Mesenchymal stem cell (in vitro differentiated cells and primary cell): Measurements from ENCODE around the gene MMP24OS.
"Not testable (repeated sequence)": the region's sequence is repeated elsewhere in the genome, so short reads cannot be mapped to it uniquely, and the experiment has no call there.

ENCODE experiments used
- DNase-seq: peaks from one replicate; pipeline ENCODE4 v3.0.0-alpha.2; 2013
- H2AFZ ChIP-seq: one replicate; pipeline ENCODE4 v1.6.1; 2013; ENCODE audit warnings: low read depth, mild to moderate bottlenecking, control low read depth, inconsistent platforms, low read length, moderate library complexity
- H2AK5ac ChIP-seq: 2 replicates; pipeline ENCODE4 v1.6.1; 2013; ENCODE audit warnings: low read length, moderate library complexity, mild to moderate bottlenecking, inconsistent platforms; ENCODE audit not compliant: severe bottlenecking
- H2BK120ac ChIP-seq: one replicate; pipeline ENCODE4 v1.6.1; 2013; ENCODE audit warnings: low read depth, mild to moderate bottlenecking, inconsistent platforms, low read length, moderate library complexity
- H2BK12ac ChIP-seq, 2 experiments: one replicate each; pipeline ENCODE4 v1.6.1; 2013; ENCODE audit warnings: inconsistent platforms in 2 of 2, low read length in 2 of 2, mild to moderate bottlenecking in 2 of 2, moderate library complexity in 2 of 2, control low read depth in 1 of 2
- H2BK15ac ChIP-seq: one replicate; pipeline ENCODE4 v1.6.1; 2013; ENCODE audit warnings: mild to moderate bottlenecking, low read depth, inconsistent platforms; ENCODE audit not compliant: poor library complexity, severe bottlenecking
- H2BK5ac ChIP-seq: 2 replicates; pipeline ENCODE4 v1.6.1; 2013; ENCODE audit warnings: low read depth, mild to moderate bottlenecking, low read length, control low read depth, inconsistent platforms; ENCODE audit not compliant: poor library complexity, severe bottlenecking
- H3K14ac ChIP-seq, 2 experiments: one replicate each; pipeline ENCODE4 v1.6.1; 2013; ENCODE audit warnings: inconsistent platforms in 2 of 2, low read length in 2 of 2, control low read depth in 1 of 2, mild to moderate bottlenecking in 1 of 2, moderate library complexity in 1 of 2
- H3K18ac ChIP-seq, 2 experiments: one replicate each; pipeline ENCODE4 v1.6.1; 2013; ENCODE audit warnings: inconsistent platforms in 2 of 2, low read length in 2 of 2, control low read depth in 1 of 2, low read depth in 1 of 2, mild to moderate bottlenecking in 1 of 2
- H3K23ac ChIP-seq, 2 experiments: one replicate each; pipeline ENCODE4 v1.6.1; 2013; ENCODE audit warnings: inconsistent platforms in 2 of 2, low read length in 2 of 2, mild to moderate bottlenecking in 2 of 2, moderate library complexity in 2 of 2, control low read depth in 1 of 2
- H3K27ac ChIP-seq: 2 replicates; pipeline ENCODE4 v1.5.1; 2013; ENCODE audit warnings: mild to moderate bottlenecking, moderate library complexity, low read length, control low read depth, inconsistent platforms; ENCODE audit not compliant: poor library complexity, severe bottlenecking
- H3K27me3 ChIP-seq, 2 experiments: 2 replicates each; pipeline versions ENCODE4 v1.6.1 to v1.7.0; 2013; ENCODE audit warnings: low read length in 2 of 2, mild to moderate bottlenecking in 2 of 2, moderate library complexity in 2 of 2, control low read depth in 1 of 2, inconsistent platforms in 1 of 2; ENCODE audit not compliant: control insufficient read depth in 1 of 2, insufficient read depth in 1 of 2
- H3K36me3 ChIP-seq, 2 experiments: 2 replicates each; pipeline versions ENCODE4 v1.6.1 to v1.7.0; 2013; ENCODE audit warnings: low read length in 2 of 2, control low read depth in 1 of 2, inconsistent platforms in 1 of 2, low read depth in 1 of 2, mild to moderate bottlenecking in 1 of 2; ENCODE audit not compliant: insufficient read depth in 2 of 2, control insufficient read depth in 1 of 2
- H3K4ac ChIP-seq, 2 experiments: one replicate each; pipeline ENCODE4 v1.6.1; 2013; ENCODE audit warnings: inconsistent platforms in 2 of 2, low read length in 2 of 2, mild to moderate bottlenecking in 2 of 2, moderate library complexity in 2 of 2, control low read depth in 1 of 2, low read depth in 1 of 2
- H3K4me1 ChIP-seq: 2 replicates; pipeline ENCODE4 v1.6.1; 2013; ENCODE audit warnings: low read depth, low read length, control low read depth; ENCODE audit not compliant: control insufficient read depth, insufficient read depth
- H3K4me2 ChIP-seq: 2 replicates; pipeline ENCODE4 v1.6.1; 2013; ENCODE audit warnings: low read length, mild to moderate bottlenecking, inconsistent platforms; ENCODE audit not compliant: poor library complexity, severe bottlenecking
- H3K4me3 ChIP-seq, 2 experiments: 2 replicates each; pipeline versions ENCODE4 v1.5.1 to v1.7.0; 2013; ENCODE audit warnings: low read length in 2 of 2, mild to moderate bottlenecking in 2 of 2, control low read depth in 1 of 2, low read depth in 1 of 2; ENCODE audit not compliant: insufficient read depth in 1 of 2
- H3K79me1 ChIP-seq: replicated peaks from 2 replicates; pipeline ENCODE4 v1.6.1; 2013; ENCODE audit warnings: mild to moderate bottlenecking, control low read depth, low read length, inconsistent platforms; ENCODE audit not compliant: poor library complexity, severe bottlenecking
- H3K9ac ChIP-seq: 2 replicates; pipeline ENCODE4 v1.7.0; 2013; ENCODE audit warnings: mild to moderate bottlenecking, low read length, moderate library complexity
- H3K9me3 ChIP-seq: 2 replicates; pipeline ENCODE4 v1.7.0; 2013; ENCODE audit warnings: mild to moderate bottlenecking, low read length; ENCODE audit not compliant: control insufficient read depth
- H4K8ac ChIP-seq: one replicate; pipeline ENCODE4 v1.6.1; 2013; ENCODE audit warnings: inconsistent platforms, mild to moderate bottlenecking, low read length, moderate library complexity
- H4K91ac ChIP-seq: one replicate; pipeline ENCODE4 v1.6.1; 2013; ENCODE audit warnings: mild to moderate bottlenecking, low read length, inconsistent platforms
- WGBS: methylation state at CpG from one replicate; pipeline ENCODE4 v1.1.7; 2013; ENCODE audit warnings: mixed read lengths; 5-methylcytosine and 5-hydroxymethylcytosine counted together

MMP24OS gene

GRCh38 chr20:35257175-35257909 is 20.6 kb downstream of the MMP24OS start:
- H3K27ac ChIP-seq: no peak overlapping the region
- H3K4me3 ChIP-seq: no peak overlapping the region
- H2BK15ac ChIP-seq: peak overlapping the region; percentile 2
- no peak for DNase-seq
- no peak overlapping the region for H3K18ac ChIP-seq
- H3K14ac ChIP-seq: no peak overlapping the region
- H3K4me2 ChIP-seq: no peak overlapping the region
- no peaks in the 10 kb centered on the region for H3K27me3 ChIP-seq
- no peaks in the 10 kb centered on the region for H3K9me3 ChIP-seq
- H2BK5ac ChIP-seq: no peak overlapping the region
- H2AK5ac ChIP-seq: peak overlapping the region; percentile 24
- WGBS: 90% methylated on average over 6 of the region's 8 CpGs
- H3K9ac ChIP-seq: no peak overlapping the region
- H2BK120ac ChIP-seq: no peak overlapping the region
- peaks cover 2 to 13% of the 10 kb centered on the region in 2 experiments for H3K36me3 ChIP-seq
- no peak overlapping the region for H3K23ac ChIP-seq
- H4K8ac ChIP-seq: no peak overlapping the region
- H3K4me1 ChIP-seq: peaks cover 29% of the 10 kb centered on the region
- no peak overlapping the region for H3K4ac ChIP-seq
- no peak overlapping the region for H2AFZ ChIP-seq
- H4K91ac ChIP-seq: no peak overlapping the region
- no peak overlapping the region for H2BK12ac ChIP-seq
- H3K79me1 ChIP-seq: peaks cover 8% of the 10 kb centered on the region

DNA sequence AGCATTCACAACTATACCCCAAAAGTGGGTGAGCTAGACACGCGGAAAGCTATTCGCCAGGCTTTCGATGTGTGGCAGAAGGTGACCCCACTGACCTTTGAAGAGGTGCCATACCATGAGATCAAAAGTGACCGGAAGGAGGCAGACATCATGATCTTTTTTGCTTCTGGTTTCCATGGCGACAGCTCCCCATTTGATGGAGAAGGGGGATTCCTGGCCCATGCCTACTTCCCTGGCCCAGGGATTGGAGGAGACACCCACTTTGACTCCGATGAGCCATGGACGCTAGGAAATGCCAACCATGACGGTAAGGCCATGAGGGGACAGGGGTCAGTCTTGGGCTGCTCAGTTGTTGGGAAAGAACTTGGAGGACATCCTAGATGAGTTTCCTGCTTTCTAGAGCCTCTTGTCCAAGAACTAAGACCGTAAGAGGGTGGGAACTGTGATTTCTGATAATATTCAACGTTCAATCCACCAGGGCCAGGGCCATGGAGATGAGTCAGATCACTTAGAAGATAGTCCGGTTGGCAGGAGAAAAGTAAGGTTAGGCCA is 23.4 kb downstream of the MMP24OS start:
- Histone ChIP-seq H3K4me3 (no peak overlapping the region), H4K91ac (no peak overlapping the region), H2AK5ac (no peak overlapping the region), H3K4ac (no peak overlapping the region), H3K27ac (no peak overlapping the region), H2BK5ac (no peak overlapping the region), H3K79me1 (peaks cover 3% of the 10 kb centered on the region), H3K4me1 (peaks cover 9% of the 10 kb centered on the region), H2BK12ac (no peak overlapping the region), H2BK120ac (no peak overlapping the region), H3K9ac (no peak overlapping the region), H2AFZ (no peak overlapping the region), H3K27me3 (no peaks in the 10 kb centered on the region), H4K8ac (no peak overlapping the region), H3K4me2 (no peak overlapping the region), H3K36me3 (peaks cover 2 to 7% of the 10 kb centered on the region in 2 experiments), H3K23ac (no peak overlapping the region), H2BK15ac (no peak overlapping the region), H3K18ac (no peak overlapping the region), H3K9me3 (no peaks in the 10 kb centered on the region), H3K14ac (no peak overlapping the region)
- DNase-seq: no peak
- 95% methylated on average over 12 of the region's 12 CpGs for WGBS

- Histone ChIP-seq H3K4me1 (peaks cover 9% of the 10 kb centered on the region), H2BK12ac (no peak overlapping the region), H3K23ac (no peak overlapping the region), H4K91ac (no peak overlapping the region), H2BK120ac (no peak overlapping the region), H3K9me3 (no peaks in the 10 kb centered on the region), H3K4me2 (no peak overlapping the region), H3K36me3 (peaks cover 2 to 4% of the 10 kb centered on the region in 2 experiments), H2BK5ac (no peak overlapping the region), H3K4ac (no peak overlapping the region), H2AK5ac (no peak overlapping the region), H2AFZ (no peak overlapping the region), H4K8ac (no peak overlapping the region), H2BK15ac (no peak overlapping the region), H3K9ac (no peak overlapping the region), H3K14ac (no peak overlapping the region), H3K27ac (no peak overlapping the region), H3K79me1 (no peaks in the 10 kb centered on the region), H3K27me3 (no peaks in the 10 kb centered on the region), H3K18ac (no peak overlapping the region), H3K4me3 (no peak overlapping the region)
- no peak for DNase-seq
- 68% methylated on average over 3 of the region's 3 CpGs for WGBS
These were observed 24.9 kb downstream of the MMP24OS start for GRCh38 chr20:35253010-35253409.

DNA sequence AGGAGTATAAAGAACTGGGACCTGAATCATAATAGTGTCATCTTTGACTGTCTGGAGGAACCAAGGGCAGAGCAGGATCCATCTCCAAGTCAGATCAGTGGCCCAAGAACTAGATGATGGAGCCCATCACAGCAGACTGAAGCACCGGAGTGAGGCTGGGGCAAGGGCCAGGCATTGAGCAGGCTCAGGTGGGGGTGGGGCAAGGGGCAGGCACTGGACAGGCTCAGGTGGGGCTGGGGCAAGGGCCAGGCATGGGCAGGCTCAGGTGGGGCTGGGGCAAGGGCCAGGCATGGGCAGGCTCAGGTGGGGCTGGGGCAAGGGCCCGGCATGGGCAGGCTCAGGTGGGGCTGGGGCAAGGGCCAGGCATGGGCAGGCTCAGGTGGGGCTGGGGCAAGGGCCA is 25.3 kb downstream of the MMP24OS start:
- not testable (repeated sequence) for H2AFZ ChIP-seq, H2BK12ac ChIP-seq, H4K8ac ChIP-seq, H3K14ac ChIP-seq, H3K36me3 ChIP-seq, H2AK5ac ChIP-seq, H2BK120ac ChIP-seq, H3K27ac ChIP-seq, H3K18ac ChIP-seq, H3K4me1 ChIP-seq, H3K27me3 ChIP-seq, H4K91ac ChIP-seq, H3K23ac ChIP-seq, H3K79me1 ChIP-seq, H2BK15ac ChIP-seq, H3K9ac ChIP-seq, H3K9me3 ChIP-seq, H3K4ac ChIP-seq, H3K4me2 ChIP-seq, H3K4me3 ChIP-seq, H2BK5ac ChIP-seq, DNase-seq
- 100% methylated on average over 2 of the region's 2 CpGs for WGBS
